Panc1 (cell line): Measurements from ENCODE around the gene PLCL1.

Experiments used
- CTCF ChIP-seq: fragments of 450-650 bp; IDR thresholded peaks from 2 replicates; pipeline ENCODE4 v1.5.1; 2017; ENCODE audit warnings: mild to moderate bottlenecking
- POLR2AphosphoS5 ChIP-seq: IDR thresholded peaks from 2 replicates; pipeline ENCODE4 v1.6.1; 2012; ENCODE audit warnings: mild to moderate bottlenecking, low read depth, low read length, moderate library complexity

GRCh38 chr2:197801033-197801432, 3.4 kb upstream of the PLCL1 start:
- TF ChIP-seq CTCF (no peak), POLR2AphosphoS5 (no peak)
